HG02798 (cell line): Measurements from ENCODE around the gene DPY19L1.
"Not testable (repeated sequence)": the region's sequence is repeated elsewhere in the genome, so short reads cannot be mapped to it uniquely, and the experiment has no call there.

Source experiments
- ATAC-seq: cut with Tn5 transposase; IDR thresholded peaks from one replicate; pipeline ENCODE4 v1.9.1; 2021; ENCODE audit warnings: mild to moderate bottlenecking; ENCODE audit not compliant: unreplicated experiment, poor library complexity

DPY19L1 gene

DNA sequence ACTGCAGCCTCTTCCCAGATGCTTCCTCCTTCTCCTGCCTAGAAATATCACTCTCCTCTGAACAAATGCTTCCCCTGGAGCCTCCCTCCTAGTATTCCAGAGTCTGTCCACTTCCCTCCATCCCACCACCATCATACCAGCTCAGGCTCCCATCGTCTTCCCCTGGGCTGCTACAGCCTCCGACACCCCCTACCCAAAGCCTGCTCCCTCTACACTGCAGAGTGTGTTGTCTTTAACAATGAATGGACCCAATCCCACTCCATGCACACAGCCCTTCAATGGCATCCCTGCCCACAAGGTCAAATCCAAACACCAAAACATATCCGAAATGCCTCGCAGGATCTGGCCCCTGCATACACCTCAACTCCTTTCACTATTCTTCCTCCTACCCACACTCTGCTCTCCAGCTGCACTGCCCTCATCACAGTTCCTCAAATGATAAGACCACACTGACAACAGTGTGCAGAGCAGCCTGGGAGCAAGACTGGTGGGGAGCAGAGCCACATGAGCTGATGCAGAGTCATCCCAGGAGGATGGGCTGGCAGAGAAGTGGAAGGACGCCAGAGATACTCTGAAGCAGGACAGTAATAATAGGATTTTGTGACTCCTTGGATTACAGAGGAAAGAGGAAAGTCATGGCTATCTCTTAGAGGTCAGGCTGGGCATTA, 40.7 kb downstream of the DPY19L1 start:
- ATAC-seq = peak; percentile 51

DNA sequence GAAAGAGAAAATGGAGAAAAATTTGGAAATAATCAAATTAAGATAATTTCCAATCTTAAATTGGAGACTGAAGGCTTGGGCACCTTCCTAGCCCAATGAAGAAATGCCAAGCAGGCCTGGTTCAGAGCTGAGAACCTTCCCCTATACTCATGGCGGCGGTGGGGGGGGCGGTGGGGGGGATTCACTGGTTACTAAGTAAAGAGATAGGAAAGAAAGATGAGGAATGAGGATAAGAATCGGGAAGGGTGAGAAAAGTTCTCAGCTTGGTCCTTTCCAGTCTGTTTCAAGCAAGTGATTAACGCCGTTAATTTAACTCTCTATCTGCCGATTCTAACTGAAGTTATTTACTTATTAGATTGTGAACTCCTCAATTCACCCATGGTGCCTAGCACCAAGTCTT, 41.5 kb downstream of the DPY19L1 start:
- ATAC-seq = no peak

DNA sequence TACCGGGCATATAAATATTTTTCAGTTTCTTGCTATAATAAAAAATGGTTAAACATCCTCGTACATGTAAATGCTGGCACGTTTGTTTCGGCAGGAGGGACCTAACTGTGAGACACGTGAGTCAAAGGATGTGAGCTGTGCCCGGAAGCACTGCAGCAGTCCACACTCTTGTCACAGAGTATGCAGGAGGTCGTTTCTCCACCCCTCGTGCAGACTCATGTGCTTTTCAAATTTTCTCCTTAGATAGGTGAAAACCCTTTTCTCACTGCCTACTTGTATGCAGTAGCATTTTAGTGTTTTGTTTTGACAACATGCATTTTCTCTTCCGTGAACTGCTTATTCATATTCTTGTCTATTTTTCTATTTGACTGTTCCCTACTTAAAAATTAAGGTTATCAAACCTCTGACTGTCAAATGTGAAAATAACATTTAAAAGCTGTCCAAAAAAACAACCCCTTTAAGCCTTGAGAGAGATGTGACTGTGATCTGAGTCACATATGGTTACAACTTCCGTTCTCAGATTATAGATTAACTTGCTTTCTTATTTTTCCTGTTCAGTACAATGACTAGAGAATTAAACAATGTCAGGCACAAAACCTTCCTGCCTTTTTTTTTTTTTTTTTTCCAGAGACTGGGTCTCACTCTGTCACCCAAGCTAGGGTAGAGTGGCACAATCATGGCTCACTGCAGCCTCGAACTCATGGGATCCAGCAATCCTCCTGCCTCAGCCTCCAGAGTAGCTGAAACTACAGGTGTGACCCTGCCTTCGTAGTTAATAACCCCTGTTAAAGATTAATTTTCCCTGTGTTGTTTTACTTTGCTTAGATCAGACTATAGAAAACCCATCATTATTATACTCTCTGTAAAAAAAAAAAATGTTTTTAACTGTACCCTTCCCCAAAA, 45.1 kb downstream of the DPY19L1 start:
- ATAC-seq = peak; percentile 85

DNA sequence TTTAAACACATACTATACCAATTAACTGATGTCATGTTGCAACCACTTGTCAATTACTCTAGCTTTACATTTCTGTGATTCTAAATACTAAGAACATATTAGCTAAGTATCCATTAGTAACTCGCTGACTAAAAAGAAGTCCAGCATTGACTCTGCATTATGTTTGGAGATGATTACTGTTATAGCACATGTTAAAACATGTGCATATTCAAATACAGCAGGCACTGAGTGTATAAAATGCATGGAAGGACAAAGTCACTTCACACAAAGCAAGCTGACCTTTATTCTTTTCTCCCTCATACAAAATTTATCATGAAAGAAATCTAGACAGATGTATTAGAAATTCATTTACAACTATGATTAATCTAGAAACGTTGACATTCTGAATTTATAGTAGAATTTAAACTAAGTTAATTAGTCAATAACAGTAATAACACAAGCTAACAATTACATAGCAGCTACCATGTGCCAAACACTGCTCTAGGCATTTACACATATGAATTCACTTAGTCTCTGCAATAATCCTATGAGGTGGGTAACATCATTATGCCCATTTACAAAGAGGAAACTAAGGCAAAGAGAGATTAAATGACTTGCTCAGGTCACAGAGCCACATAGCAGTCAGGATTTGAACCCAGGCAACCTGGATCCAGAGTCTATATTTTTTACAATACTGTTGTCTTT, 48.7 kb downstream of the DPY19L1 start:
- ATAC-seq = not testable (repeated sequence)

DNA sequence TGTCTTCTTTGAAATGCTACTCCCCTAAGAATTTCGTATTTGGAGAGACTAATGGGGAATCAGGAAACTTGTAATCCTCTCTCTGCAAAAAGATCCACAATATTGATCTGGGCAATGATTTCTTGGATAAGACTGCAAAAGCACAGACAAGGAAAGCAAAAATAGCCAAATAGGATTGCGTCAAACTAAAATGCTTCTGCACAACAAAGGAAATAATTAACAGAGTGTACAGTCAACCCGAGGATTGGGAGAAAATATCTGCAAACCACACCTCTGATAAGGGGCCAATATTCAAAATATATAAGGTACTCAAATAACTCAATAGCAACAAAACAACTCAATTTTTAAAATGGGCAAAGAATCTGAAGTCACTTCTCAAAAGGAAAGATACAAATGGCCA, 52.1 kb downstream of the DPY19L1 start:
- not testable (repeated sequence) for ATAC-seq

DNA sequence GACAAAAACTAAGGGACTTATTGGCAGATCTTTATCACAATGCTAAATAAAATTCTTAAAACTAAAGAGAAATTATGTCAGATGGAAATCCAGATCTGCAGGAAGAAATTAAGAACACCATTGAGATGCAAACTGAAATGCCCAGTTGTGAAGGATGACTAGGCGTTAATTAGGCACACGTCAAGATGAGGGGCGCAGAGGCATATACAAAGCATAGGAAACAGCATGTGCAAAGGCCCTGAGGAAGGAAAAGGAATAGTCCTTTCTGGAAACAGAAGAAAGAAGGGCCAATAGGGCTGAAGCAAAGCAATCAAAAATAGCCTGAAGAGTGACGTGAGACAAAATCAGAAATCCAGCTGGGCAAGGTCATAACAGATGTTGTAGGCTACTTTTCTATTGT, 53.1 kb downstream of the DPY19L1 start:
- not testable (repeated sequence) for ATAC-seq

DNA sequence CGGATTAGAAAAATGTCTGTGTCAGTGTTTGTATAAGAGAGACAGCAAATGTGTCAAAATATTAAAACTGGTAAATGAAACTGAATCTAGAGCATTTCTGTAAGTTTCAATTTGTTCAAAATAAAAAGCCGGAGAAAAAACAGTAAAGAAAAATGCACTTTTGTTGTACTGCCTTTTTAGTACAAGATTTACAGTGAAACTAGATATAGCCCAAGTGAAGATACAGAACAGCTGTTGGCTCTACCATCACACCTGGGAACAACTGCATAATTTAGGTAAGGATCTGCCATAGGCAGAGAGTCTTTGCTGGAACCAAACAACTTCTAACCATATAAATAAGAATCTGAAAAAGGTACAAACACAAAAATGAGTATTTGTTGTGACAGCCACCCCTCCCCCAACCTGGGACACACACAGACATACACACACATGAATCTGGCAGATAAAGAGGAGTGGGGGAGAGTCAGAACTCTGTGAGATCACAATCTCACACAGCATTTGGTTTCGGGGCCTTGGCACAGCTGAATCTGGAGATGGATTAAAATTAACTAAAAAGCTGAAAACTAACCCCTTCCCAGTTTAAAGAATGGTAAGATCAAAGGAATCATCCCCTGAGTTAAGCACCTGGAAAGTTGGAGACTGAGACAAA, 54.8 kb downstream of the DPY19L1 start:
- ATAC-seq = peak; percentile 72

DNA sequence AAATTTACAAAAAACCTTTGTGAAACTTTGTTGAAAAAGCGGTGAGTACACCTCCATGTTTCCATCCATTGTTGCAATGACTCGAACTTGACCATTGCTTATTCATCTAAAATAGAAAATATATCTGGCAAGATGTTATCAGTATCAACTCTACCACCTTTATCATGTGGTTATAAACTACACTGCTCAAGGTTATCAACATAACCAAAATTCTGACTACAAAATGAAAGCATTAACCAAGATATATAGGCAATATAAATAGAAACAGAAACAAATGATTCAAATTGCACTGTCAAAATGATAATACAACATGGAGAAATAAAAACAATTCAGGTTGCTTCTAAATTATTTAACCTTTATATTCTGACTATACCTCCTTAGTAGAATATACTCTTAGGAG, 58.2 kb downstream of the DPY19L1 start:
- not testable (repeated sequence) for ATAC-seq

DNA sequence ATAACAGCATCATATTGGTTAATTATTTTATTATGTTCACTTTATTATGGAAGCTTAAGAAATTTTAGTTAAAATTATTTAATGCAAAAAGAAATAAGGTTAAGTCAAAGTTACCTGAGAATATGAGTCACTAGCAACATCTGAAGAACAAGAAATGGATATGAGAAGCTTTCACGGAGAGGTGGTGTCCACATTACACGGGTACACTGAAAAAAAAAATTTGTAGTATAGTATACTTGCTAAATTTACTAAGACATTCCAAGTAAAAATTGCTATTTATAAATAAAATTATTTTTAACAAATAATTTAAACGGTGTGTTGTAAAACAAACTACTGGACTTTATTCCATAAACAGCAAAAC, 63.9 kb downstream of the DPY19L1 start:
- ATAC-seq = no peak

DNA sequence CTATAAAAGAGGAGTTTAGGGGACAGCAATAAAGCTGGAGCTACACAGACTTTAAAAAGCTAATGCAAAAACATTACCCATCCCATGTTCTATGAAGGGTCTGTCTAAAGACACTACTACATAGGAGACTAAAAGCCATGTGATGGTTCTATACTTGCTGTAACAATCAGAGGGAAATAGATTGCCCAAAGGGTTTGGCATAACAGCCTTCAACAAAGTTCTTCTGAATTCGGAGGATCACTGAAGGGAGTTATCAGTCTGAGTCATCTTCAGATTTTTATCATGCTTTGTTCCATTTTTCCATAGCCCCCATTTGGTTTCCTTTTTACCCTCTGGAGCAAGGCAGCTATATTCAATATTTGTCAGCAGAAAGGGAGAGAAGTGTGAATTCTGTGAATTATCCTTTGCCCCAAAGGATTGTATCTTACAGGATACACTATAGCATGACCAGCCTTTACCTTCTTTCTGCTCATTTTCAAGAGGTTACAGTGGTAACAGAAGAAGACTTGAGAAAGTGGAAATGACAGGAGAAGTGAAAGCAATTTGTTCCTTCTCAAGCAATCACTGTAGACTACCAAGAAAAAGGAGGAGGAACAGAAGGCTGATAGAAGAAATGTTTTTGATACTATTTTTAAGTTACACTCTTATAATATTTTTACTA, 64.4 kb downstream of the DPY19L1 start:
- peak; percentile 73 for ATAC-seq

DNA sequence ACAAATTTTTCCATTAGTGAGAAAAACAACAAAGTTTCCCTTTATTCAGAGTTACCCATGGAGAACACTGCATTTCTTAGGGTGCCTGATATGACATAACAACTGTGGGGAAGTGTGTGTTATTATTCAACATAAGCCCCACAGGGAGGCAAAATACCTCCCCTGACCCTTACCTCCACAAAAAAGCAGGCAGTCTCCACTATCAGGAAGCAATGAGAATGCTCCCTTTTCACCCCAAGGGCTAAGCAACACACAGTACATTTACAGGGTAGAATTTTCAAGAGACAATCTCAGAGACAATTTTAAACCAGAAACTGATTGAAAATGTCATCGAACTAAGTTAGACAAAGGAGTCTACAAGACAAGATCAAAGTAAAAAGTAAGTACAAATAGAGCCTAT, 69.5 kb downstream of the DPY19L1 start:
- ATAC-seq = not testable (repeated sequence)

DNA sequence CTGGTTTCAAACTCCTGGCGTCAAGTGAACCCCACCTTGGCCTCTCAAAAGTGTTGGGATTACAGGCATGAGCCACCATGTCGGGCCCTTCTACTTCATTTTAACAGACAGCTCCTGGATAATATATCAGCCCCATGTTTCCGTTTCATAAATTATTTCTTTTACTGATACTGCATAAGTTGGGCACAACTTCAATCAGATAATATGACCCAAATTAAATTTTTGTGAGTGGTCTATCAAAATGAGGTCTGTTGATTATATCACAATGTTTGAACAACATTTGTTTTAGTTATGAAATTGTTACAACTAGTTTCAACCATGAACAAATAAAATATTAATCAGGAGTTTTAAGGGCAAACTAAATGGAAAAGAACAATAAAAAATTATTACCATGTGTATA, 70.8 kb downstream of the DPY19L1 start:
- not testable (repeated sequence) for ATAC-seq

DNA sequence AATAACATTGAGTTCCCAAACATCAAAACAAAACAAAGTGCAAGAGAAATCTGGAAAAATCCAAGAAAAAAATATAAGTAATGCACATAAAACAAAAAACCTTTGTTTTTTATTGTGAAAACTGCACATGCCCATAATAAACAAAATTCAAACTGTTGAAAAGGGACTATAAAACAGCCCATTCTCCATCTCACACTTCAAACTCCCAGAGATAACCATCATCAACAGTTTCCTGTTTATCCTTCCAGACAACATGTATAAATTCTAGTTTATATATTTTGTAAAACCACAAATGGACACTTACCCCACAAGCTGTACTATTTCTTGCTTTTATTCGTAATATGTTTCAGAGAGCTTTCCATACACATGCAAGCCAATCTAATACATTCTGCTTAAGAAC, 79.3 kb downstream of the DPY19L1 start:
- ATAC-seq = no peak

DNA sequence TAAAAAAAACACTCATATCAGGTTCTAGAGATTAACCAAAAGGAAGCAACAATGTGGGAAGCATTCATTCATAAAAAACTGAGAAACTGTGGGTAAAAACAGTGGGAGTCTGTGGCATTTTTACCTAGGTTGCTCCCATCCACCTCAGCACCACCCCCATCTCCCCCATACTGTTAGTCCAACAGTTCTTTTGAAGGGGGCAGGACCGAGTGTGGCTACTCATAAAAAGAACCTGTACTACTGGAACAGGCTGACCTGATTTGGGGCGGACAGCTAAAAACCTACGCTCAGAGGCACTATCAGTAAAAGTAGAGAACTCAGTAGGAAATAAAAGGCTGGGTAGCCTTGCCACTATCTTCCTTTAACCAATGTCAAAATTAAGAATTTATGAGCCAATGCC, 84.5 kb downstream of the DPY19L1 start:
- ATAC-seq = no peak

DNA sequence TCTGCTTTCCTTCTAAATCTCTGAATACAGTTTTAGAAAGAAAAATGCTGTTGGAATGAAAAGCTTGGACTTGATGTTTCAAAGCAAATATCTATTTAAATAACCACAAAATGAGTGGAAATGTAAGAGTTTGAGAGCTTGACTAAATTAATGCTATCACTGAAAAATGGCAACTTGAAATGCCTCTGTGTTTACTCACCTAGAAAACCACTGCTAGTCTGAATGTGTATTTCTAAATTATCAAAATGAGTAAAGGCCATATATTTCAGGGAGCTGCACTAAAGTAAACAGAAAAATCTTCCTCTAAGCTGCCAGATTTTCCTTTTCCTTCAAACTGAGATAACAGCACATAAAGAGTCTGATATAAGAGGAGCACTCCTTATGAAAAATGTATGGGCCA, 87.9 kb downstream of the DPY19L1 start:
- no peak for ATAC-seq

DNA sequence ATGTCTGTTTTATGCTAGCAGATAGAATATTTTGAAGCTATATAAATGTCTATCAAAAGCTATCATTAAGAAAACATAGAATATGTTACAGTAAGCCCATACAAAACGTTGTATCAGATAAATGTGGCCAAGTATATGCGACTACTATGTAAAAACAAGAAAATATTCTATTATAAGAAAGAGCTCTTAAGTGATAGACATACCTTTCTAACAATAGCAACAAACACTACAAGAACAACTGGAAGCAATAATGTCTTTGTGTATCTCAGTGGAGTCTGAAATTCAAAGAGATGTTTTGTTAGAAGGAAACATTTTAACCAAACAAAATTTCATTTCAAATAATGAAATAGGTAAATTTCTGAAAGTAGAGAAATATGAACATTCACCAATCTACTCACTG, 89.9 kb downstream of the DPY19L1 start:
- ATAC-seq = not testable (repeated sequence)

DNA sequence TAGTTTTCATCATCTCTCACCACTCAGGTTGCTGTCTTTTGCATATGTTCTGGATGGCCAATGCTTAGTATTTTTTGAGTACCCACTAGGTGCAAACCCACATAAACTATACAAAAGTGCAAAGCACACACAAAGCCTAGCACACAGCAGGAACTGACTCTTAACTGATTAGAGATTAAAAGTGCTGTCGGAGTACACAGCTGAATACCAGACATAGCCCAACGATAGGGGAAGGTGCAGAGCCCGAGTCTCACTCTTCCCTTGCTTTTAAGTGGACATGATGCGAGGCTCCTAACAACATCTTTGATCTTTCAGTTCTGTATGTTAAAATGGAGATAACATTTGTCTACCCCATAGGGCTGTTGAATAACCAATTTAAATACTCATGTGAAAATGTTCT, 90.8 kb downstream of the DPY19L1 start:
- ATAC-seq = no peak

DNA sequence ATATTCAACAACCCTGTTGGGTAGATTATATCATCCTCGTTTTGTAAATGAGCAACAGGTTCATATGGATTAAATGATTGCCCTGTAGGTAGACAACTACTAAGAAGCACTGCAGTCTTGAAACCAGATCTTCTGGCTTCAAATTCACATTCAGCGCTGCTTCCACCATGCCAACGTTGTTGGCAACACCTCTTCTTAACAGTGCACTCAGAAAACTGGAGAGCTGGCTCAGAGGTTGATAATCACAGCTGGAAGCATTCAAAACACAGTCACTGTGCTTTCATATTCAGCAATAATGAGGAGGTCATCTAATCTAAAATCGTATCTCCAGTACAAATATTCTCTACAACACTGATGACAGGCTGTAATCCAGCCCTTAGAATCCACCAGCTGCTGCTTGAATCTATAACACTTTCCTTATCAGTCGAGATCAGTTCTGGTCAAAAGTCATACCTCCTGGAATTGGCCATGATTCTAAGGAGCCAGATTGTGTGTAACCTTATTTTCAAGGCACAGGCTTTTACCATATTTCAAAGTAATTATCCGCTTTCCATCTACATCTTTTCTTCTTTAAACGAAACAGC, 91.3 kb downstream of the DPY19L1 start:
- not testable (repeated sequence) for ATAC-seq

DNA sequence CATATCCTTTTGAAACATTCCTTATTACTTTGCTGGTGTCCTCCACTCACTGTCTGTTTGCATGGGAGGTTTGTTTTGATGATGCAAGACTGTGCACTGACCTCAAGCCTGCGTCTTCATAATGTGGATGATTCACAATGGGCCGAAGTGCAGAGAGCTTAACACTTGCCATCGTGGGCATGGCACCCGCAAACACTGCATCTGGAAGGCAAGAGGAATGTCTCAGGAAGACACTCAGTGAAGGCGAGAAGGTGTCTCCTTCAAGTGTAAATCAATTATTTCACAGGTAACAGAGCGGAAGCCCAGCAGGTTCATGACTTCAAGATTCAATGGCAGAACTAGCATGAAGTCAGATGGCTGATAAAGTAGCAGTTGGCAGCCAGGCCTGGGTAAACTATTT, 98.1 kb downstream of the DPY19L1 start:
- no peak for ATAC-seq

DNA sequence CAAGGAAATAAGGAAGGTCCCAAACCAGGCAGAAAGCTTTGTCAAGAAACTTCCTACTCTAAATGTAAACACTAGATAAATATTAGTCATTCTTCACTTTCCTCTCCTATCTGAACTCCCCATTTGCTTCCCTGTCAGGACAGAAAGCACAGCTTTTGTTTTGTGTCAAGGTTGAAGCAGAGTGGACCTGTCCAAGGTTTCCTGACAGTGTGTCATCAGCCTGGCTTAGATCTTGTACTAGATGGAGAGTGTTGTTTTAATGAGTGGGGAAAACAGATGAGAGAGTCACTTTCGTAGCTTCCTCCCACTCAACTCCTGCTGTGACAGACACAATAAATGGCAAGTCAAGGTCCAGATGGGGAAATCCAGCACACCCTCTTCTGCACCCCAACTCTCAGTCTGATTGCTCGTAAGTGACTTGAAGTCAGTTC, 101.5 kb downstream of the DPY19L1 start:
- peak; percentile 84 for ATAC-seq
